Measurements from ENCODE around the gene PSMC1. TPM values are rescaled to one million over a fixed set of nuclear protein-coding genes. Genes with fewer than 3 reads are reported as not detected.
A peak's percentile ranks its signal among the peaks of the same experiment; 100 is the strongest.
"Not testable (repeated sequence)": the region's sequence is repeated elsewhere in the genome, so short reads cannot be mapped to it uniquely, and the experiment has no call there.

Gene PSMC1
- total RNA-seq, result 100 to 1,000 TPM in 1 of 4 donors, 10 to 100 TPM in 3; 38.2 to 142 (median 53.8) TPM

- no peaks in the 10 kb centered on the region for H3K9me3 ChIP-seq
- peaks cover 0 to 4% of the 10 kb centered on the region in 2 donors for H3K4me1 ChIP-seq
- peak within 1 kb of the TSS; percentile 75 to 96 for H3K4me3 ChIP-seq
- intact Hi-C loops (cut with DNase I; ENCODE audit: low total_unique reads), result no loop called here
- DNase-seq, result peak; percentile 89
- no peaks in the 10 kb centered on the region for H3K27me3 ChIP-seq
- peak in 2 of 4 experiments; percentile 19 to 22 for TF ChIP-seq CTCF (IDR thresholded peaks at IDR 0.05)
- no peak for TF ChIP-seq POLR2A (IDR thresholded peaks at IDR 0.05)
- H3K27ac ChIP-seq, result peak within 1 kb of the TSS; percentile 79 to 81
- no peaks in the 10 kb centered on the region for H3K36me3 ChIP-seq
These were observed at the start of gene PSMC1 for GRCh38 chr14:90256354-90257131. TSS of gene PSMC1 (plus strand) at chr14:90256553. CDS start at chr14:90256598, 45 bp downstream.

- H3K36me3 ChIP-seq, result no peaks in the 10 kb centered on the region
- H3K27ac ChIP-seq, result no peak overlapping the region
- TF ChIP-seq POLR2A (IDR thresholded peaks at IDR 0.05), result no peak
- TF ChIP-seq CTCF (IDR thresholded peaks at IDR 0.05), result no peak
- no peaks in the 10 kb centered on the region for H3K4me1 ChIP-seq
- H3K9me3 ChIP-seq, result no peaks in the 10 kb centered on the region
- no peak overlapping the region for H3K4me3 ChIP-seq
- no peak for DNase-seq
- intact Hi-C loops (cut with DNase I; ENCODE audit: low total_unique reads), result no loop called here
- H3K27me3 ChIP-seq, result no peaks in the 10 kb centered on the region
These were observed 43.1 kb upstream of the PSMC1 start for GRCh38 chr14:90213099-90213748.

- H3K27ac ChIP-seq, result no peak overlapping the region
- H3K9me3 ChIP-seq, result peaks cover 0 to 3% of the 10 kb centered on the region in 2 donors
- no peak for DNase-seq
- H3K4me1 ChIP-seq, result no peaks in the 10 kb centered on the region
- intact Hi-C loops (cut with DNase I; ENCODE audit: low total_unique reads), result no loop called here
- no peaks in the 10 kb centered on the region for H3K27me3 ChIP-seq
- TF ChIP-seq POLR2A (IDR thresholded peaks at IDR 0.05), result no peak
- no peak for TF ChIP-seq CTCF (IDR thresholded peaks at IDR 0.05)
- no peak overlapping the region for H3K4me3 ChIP-seq
- H3K36me3 ChIP-seq, result no peaks in the 10 kb centered on the region
These were observed 27.9 kb upstream of the PSMC1 start for GRCh38 chr14:90228478-90228877.

- H3K9me3 ChIP-seq; H3K36me3 ChIP-seq; intact Hi-C loops (cut with DNase I; ENCODE audit: low total_unique reads); H3K27ac ChIP-seq; DNase-seq; H3K4me3 ChIP-seq; H3K27me3 ChIP-seq; H3K4me1 ChIP-seq: not testable (repeated sequence)
These were observed 26.4 kb upstream of the PSMC1 start for GRCh38 chr14:90229942-90230341.

- H3K36me3 ChIP-seq, result no peaks in the 10 kb centered on the region
- TF ChIP-seq CTCF (IDR thresholded peaks at IDR 0.05) (peak; percentile 43 to 50 (median 48)), POLR2A (IDR thresholded peaks at IDR 0.05) (no peak)
- no peaks in the 10 kb centered on the region for H3K27me3 ChIP-seq
- H3K4me1 ChIP-seq, result no peaks in the 10 kb centered on the region
- H3K27ac ChIP-seq, result no peak overlapping the region
- DNase-seq, result peak in 1 of 2 donors; percentile 23
- intact Hi-C loops (cut with DNase I; ENCODE audit: low total_unique reads), result no loop called here
- no peak overlapping the region for H3K4me3 ChIP-seq
- H3K9me3 ChIP-seq, result peaks cover 0 to 15% of the 10 kb centered on the region in 2 donors
These were observed 21.0 kb upstream of the PSMC1 start for GRCh38 chr14:90235179-90235976.
